GM21515 (cell line): ENCODE data around the gene DNAL4.

ENCODE experiments used
- ATAC-seq: cut with Tn5 transposase; IDR thresholded peaks from one replicate; pipeline ENCODE4 v1.9.1; 2021; ENCODE audit not compliant: unreplicated experiment

DNAL4 gene, protein sequence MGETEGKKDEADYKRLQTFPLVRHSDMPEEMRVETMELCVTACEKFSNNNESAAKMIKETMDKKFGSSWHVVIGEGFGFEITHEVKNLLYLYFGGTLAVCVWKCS

DNA sequence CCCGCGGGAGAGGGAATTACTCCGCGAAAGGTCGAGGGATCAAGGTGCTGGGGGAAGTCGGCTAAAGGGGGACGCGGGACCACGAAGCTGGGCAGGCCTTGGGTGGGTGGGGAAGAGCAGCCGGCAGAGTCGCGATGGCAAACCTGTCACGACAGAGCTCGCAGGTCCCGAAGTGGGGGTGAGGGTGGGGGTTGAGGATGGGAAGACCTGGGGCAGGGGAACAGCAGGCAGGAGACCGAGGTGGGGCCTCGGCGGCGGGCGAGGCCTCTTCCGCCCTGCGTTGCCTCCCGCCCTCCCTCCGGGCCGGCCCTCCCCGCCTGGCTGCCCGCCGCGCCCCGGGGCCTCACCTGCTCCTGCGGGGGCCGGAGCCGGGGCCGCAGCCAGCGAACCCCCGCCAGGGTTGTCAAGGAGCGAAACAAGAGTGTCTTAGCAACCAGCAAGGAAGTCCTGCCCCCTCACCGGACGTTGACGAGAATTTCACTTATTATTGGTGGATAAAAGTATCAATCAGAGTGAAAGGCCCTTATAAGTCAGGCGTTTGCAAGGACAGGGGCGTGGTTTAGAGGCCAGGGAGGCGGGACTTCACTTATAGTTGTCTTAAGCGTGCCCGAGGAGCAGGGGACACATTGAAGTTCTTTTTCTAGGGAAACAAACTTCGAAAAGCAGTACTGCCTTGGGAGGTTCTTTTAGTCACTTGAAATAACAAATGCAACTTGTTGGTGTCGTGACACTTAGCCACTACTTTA, at the start of gene DNAL4:
Gene DNAL4, minus strand, starts transcription at position 423 of the 746 bp plus-strand sequence. CDS start 11,412 bp downstream, outside the sequence.
- ATAC-seq = peak; percentile 94

DNA sequence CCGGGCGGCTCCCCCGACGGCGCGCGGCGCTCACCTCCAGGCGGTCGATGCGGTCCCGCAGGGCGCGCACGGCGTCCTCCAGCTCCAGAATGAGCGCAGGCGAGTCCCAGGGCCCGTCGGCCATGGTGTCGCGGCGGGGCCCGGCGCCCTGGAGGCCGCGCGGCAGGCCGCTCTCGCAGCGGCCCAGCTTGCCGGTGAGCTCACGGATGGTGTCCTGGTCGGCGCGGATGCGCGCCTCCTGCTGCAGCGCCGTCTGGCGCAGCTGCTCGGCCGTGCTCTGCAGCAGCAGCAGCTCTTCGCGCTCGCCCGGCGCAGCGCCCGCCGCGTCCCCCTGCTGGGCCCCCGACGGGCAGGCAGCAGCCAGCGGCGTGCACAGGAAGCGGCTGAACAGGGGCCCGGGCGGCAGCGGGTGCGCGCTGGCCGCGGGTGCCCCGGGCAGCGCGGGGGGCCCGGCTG, 49.3 kb upstream of the DNAL4 start:
- no peak for ATAC-seq

DNA sequence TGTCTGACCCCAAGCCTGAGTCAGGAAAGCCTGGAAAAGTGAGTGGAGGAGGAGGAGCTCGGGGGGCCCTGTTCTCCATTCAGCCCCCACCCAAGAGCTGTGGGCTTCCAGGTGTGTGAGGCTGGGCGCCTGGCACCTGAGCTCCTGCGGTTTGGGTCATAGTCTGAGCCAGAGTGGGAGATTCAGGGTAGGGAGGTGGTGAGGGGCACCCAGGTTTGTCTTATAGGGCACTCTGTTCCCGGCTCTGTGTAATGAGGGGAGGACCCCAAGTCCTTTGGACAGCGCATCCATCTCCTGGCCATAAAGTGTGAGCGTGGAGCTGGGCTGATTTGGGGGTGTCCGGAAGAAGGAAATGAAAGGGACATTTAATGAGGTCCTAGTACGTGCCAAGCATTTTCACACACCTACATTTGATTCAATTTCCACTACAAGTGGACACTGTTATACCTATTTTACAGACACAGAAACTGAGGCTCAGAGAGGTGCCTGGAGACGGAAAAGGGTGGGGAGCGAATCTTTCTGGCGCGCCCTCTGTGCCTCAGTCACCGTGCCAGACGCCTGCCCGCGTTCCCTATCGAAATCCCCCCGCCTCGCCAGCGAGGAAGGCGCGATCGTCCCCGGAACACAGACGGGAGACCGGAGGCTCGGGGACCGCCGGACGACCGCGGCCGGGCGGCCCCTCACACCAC, 48.7 kb upstream of the DNAL4 start:
- ATAC-seq = no peak

DNA sequence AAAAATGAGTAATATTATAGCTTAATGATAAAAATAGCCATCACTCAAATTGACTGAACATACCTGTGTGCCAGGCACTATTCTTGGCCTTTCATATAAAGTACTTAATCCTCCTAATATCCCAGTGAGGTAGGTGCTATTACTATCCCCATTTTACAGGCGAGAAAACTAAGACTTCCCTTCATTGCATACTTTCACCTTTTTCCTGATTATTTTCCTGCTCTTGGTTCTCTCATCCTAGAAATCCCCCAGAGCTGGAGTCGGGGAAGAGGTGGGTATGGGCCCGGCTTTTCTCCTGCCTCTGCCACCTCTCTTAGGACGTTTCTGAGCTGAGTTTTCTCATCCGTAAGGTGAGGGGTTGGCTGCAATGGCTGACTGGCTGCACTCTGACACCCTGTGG, 47.7 kb upstream of the DNAL4 start:
- ATAC-seq = no peak

DNA sequence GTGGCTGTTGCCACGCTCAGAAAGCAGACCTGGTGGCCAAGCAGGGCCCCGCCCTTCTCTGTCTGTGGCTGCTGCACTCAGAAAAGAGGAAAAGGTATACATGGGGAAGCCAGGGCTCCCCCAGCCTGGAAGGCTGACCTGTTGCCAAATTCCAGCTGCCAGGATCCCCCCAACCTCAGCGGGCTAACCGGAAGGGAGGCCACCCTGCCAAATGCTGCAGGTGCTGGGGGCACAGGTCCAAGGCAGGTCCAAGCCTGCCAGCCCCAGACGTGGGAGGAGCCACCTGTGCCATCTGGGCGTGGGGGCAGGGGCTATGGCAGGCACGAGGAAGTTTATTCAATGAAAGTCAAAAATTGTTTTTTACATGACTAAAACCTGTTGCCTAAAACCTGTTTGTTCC, 47.3 kb upstream of the DNAL4 start:
- no peak for ATAC-seq

DNA sequence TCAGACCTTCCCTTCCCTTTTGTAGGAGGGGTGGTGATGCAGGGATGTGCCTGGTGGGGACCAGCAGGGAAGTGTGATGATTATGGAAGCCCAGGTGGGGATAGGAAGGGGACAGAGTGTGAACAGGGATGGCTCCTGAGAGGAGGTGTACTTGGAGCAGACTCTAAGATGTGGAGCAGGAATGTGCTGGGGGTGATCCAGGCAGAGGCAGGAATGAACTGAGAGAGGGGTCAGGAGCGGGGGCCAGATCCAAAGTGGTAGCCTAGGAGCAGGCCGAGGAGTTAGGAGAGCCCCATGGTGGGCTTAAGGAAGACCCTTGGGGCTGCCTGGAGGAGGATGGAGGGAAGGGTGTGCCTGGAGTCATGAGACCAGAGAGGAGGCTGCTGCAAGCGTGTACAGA, 46.2 kb upstream of the DNAL4 start:
- ATAC-seq = no peak

DNA sequence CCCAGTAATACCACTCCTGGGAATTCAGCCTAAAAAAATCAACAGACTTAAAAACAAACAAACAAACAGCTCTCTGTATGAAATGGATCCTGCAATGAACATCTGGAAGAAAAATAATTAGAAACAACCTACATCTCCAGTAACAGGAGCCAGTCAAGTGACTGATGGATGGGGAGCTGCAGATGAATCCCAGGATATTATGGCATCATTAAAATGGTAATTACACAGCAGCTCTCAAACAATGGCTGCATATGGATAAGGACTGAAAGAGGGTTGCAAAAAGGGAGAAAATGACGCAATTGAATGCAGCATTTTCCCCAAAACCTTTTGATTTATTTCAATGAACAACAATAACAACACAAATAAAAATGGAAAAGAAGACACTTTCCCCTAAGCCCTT, 45.7 kb upstream of the DNAL4 start:
- no peak for ATAC-seq

DNA sequence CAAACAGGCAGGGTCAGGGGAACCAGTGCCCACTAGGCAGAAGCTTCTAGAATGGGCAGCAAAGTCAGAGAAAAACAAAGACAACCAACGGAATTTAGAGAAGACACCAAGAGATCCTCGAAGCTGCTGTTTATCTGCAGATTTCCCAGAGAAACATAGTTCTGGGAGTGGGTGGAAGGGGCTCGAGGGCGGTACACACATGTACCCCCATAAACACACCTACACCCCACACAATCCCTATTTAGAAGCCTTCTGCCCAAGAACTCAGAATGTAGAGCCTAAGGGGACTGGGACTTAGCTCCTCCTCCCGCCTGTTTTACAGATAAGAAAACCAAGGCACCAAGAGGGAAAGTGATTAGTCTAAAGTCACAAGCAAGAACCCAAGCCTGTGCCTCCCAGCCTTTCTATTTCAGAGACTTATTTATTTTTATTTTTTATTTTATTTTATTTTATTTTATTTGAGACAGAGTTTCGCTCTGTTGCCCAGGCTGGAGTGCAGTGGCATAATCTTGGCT, 43.5 kb upstream of the DNAL4 start:
- no peak for ATAC-seq

DNA sequence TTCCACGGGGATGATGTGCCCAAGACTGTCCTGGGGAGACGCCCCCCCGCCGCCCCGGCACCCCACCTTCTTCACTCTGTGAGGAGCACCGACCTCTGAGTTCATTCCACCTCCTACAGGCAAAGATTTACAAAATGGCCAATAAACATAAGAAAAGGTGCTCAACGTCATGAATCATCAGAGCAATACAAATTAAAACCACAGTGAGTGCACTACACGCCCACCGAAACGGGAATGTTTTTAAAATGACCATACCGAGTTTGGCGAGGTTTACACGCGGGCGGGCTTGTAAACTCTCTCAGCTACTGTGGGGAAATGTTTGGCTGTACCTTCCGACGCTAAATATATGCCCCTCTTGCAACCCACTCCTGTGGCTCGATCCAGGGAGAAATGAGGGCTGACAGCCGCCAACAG, 42.0 kb upstream of the DNAL4 start:
- ATAC-seq = no peak

GRCh38 chr22:38834991-38835390, 41.0 kb upstream of the DNAL4 start:
- ATAC-seq = no peak

DNA sequence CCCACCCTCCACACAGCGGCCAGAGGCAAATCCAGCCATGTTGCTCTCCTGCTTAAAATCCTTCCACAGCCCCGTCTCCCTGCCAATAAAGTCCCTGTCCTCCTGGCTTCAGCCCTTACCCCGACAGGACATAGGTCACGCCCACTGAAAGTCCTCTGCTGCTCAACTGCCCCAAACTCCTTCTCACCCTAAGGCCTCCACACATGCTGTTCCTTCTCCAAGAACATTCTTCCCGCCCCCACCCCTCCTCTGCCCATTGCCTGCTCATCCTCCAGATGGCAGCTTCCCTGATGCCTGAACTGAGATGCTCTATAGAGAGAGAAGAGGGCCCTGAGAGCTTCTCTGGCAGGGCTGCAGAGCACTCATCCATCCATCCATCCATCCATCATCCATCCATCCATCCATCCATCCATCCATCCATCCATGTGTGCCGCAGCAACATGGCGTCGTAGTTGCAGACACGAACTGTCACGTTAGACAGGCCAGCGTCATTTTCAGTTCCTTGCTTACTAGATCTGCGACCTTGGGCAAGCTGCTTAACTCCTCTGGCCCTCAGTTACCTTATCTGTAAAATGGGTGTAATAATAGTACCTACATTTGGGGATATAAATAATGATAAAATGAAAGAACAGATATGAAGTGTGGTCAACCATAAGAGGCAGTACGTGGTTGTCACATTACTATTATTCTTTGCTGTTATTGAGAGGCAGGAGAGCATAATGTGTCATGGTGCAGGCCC, 40.4 kb upstream of the DNAL4 start:
- ATAC-seq = no peak

GRCh38 chr22:38833061-38833460, 39.1 kb upstream of the DNAL4 start:
- no peak for ATAC-seq

DNA sequence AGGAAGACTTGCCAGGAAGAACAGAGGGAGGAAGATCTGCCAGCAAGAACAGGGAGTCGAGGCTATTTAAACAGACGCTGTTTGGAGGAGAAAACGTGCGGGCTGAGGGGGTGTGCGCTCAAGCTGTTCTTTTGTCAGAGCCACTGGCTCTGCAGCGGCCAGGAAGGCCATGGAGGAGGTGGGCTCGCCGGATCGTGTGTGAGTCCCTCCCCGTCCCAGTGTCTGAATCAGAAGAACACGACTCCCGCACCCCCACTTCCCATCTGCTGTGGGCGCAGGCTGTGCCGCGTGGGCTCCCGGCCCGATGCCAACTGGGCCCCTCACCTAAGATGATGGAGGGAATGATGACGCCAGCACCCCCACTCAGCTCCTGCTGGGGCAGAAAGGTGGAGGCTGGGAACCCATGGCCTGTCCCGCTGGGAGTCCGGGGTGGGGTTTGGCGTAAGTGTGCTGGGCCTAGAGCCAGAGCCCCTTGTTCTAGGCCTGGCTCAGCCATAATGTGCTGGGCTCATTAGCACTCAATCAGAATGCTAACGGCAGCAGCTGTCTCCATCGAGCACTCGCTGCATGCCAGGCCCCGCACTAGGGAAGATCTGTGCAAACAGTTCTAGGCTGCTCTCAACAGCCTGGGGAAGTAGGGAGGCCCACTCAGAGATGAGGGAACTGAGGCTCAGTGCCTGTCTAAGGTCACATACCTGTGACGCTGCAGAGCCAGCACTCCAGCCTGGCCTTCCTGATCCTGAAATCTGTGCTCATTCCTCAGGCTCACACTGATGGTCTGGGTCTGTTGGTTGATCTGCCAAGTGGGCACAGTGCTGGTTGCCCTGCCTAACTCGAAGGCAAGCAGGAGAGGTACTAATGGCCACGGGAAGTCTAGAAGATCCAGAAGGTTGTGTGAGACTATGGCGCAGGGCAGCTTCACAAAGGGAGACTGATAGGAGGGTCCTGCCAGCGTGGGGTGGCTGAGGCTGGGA, 38.3 kb upstream of the DNAL4 start:
- no peak for ATAC-seq

DNA sequence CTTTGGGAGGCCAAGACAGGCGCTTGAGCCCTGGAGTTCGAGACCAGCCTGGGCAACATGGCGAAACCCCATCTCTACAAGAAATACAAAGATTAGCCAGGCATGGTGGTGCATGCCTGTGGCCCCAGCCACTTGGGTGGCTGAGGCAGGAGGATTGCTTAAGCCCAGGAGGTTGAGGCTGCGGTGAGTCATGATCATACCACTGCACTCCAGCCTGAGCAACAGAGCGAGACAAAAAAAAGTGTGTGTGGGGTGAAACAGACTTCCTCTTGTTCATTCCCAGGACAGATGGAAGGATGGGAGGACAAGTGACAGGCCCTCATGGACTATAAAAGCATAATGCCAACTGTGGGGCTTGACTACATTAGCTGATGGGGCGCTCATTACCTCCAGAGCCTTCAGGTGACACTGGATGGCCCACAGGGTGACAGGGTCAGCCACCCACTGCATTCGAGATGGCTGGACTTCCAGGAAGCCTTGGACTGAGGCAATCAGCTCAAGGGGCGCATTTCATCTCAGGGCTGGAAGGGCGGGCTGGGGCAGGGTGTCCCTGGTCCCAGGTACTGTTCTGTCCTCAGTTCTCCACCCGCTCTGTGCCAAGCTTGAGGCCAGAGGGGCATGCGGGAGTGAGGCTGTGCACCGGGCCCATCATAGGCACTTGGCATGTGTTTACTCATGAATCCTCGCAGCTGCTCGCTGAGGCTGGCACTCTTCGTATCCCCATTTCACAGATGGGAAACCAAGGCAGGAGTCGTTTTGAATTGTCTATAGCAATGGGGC, 37.4 kb upstream of the DNAL4 start:
- ATAC-seq = no peak

- no peak for ATAC-seq
Observed at GRCh38 chr22:38830845-38831108, 36.8 kb upstream of the DNAL4 start.

GRCh38 chr22:38830026-38830844, 36.3 kb upstream of the DNAL4 start:
- ATAC-seq = no peak

- ATAC-seq = no peak
Observed at GRCh38 chr22:38829485-38829884, 35.5 kb upstream of the DNAL4 start.

DNA sequence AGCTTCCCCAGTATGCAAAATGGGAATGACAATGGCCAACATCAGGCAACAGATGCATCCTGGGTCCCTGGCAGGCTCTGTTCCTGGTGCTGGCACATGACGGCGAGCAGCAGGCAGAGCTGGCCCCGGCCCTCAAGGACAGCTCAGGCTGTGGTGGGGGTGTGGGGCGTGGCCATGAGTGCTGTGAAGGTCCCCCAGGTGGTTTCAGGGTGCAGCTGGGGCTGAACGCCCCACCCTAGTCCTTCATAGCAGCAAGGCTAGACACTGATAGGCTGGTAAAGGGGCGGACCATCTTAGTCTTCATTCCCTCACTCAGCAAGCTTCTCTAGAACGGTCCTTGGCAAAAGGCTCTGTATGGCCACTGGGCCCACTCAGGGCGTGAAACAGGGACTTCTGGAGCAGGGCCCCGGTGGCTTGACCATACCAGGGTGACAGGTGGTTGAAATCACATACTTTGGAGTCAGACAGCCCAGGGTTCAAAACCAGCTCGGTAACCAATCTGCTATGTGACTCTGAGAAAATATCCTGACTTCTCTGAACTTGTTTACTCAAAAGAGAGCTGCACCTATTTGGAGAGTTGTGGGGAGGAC, 34.8 kb upstream of the DNAL4 start:
- ATAC-seq = no peak
